Caco-2 (cell line): Measurements from ENCODE around the gene KCNA3. TPM values are rescaled to one million over a fixed set of nuclear protein-coding genes. Genes with fewer than 3 reads are reported as not detected.

Source experiments
- BruUV-seq: library from RNA; stranded (reverse); fragments of 400-500 nt; replicated peaks from 2 replicates; lab custom pipeline; 2021; lab: Mats Ljungman, UMichigan
- CTCF ChIA-PET: fragments of 300-600 bp; sonication (Branson Sonifier 250); formaldehyde crosslinking; loops from one replicate; lab custom pipeline; 2022; ENCODE audit warnings: antibody characterized with exemption; lab: Charles Lee
- POLR2A ChIA-PET: fragments of 300-600 bp; sonication (Branson Sonifier 250); formaldehyde crosslinking; loops from one replicate; lab custom pipeline; 2022; ENCODE audit warnings: antibody characterized with exemption; lab: Charles Lee
- DNase-seq, 2 experiments: peaks; one replicate each; pipeline versions ENCODE4 v3.0.0 to v3.0.0-alpha.2; 2020 to 2022
- H3K27me3 ChIP-seq: replicated peaks from 2 replicates; pipeline ENCODE4 v1.6.0; 2011; ENCODE audit warnings: low read length; ENCODE audit not compliant: control insufficient read depth, insufficient read depth
- H3K36me3 ChIP-seq: 2 replicates; pipeline ENCODE4 v1.5.1; 2011; ENCODE audit warnings: low read length; ENCODE audit not compliant: control insufficient read depth, insufficient read depth
- H3K4me1 ChIP-seq: fragments of 250-450 bp; sonication (Bioruptor Pico); 2 replicates; pipeline ENCODE4 v1.5.1; 2020; ENCODE audit warnings: mild to moderate bottlenecking
- H3K4me3 ChIP-seq: 2 replicates; pipeline ENCODE4 v1.5.1; 2011; ENCODE audit warnings: low read depth, mild to moderate bottlenecking, control low read depth, low read length
- H3K9me3 ChIP-seq: fragments of 250-450 bp; sonication (Bioruptor Pico); 2 replicates; pipeline ENCODE4 v1.5.1; 2020; ENCODE audit warnings: mild to moderate bottlenecking, moderate library complexity
- H3K27ac Mint-ChIP-seq: one replicate; pipeline ENCODE4 v1.8.0; 2022; ENCODE audit warnings: mixed read lengths; ENCODE audit not compliant: unreplicated experiment
- H3K27me3 Mint-ChIP-seq: one replicate; pipeline ENCODE4 v1.8.0; 2022; ENCODE audit warnings: mixed read lengths; ENCODE audit not compliant: insufficient read depth, unreplicated experiment
- H3K36me3 Mint-ChIP-seq: one replicate; pipeline ENCODE4 v1.8.0; 2022; ENCODE audit warnings: mild to moderate bottlenecking, mixed read lengths; ENCODE audit not compliant: insufficient read depth, unreplicated experiment
- H3K4me1 Mint-ChIP-seq: one replicate; pipeline ENCODE4 v1.8.0; 2022; ENCODE audit warnings: low read depth, mixed read lengths; ENCODE audit not compliant: unreplicated experiment
- H3K4me3 Mint-ChIP-seq: one replicate; pipeline ENCODE4 v1.8.0; 2022; ENCODE audit warnings: mild to moderate bottlenecking, moderate library complexity, mixed read lengths; ENCODE audit not compliant: unreplicated experiment
- H3K9me3 Mint-ChIP-seq: one replicate; pipeline ENCODE4 v1.8.0; 2022; ENCODE audit warnings: mixed read lengths; ENCODE audit not compliant: unreplicated experiment
- intact Hi-C: fragments of 100-400 bp; cut with micrococcal nuclease; formaldehyde crosslinking; loops from one replicate; pipeline ENCODE4 v1.10.0; 2022; ENCODE audit not compliant: unreplicated experiment
- total RNA-seq: library from RNA; stranded (reverse); gene quantifications from 2 replicates; pipeline ENCODE4 v1.2.3, GENCODE V29; 2022
- TF ChIP-seq, protein P1 (sequence below), 2 experiments: fragments of 200-600 bp in 1 of 2; IDR thresholded peaks; 1 replicate in 1 of 2; 2 replicates in 1 of 2; pipeline versions ENCODE4 v1.5.1 to v1.8.0; 2011 to 2022; ENCODE audit warnings: antibody characterized with exemption in 1 of 2, control low read depth in 1 of 2, inconsistent platforms in 1 of 2, low read depth in 1 of 2, low read length in 1 of 2, mild to moderate bottlenecking in 1 of 2, moderate library complexity in 1 of 2; ENCODE audit not compliant: insufficient read depth in 1 of 2, severe bottlenecking in 1 of 2, unreplicated experiment in 1 of 2

Gene KCNA3
- total RNA-seq, 1 experiment from 2014 or later: not detected

GRCh38 chr1:110634086-110634454 lies 40.7 kb downstream of the KCNA3 start:
- ChIA-PET CTCF (no interaction called here), POLR2A (no interaction called here)
- H3K27me3 ChIP-seq: no peaks in the 10 kb centered on the region
- Mint-ChIP-seq H3K27me3 (peaks cover 9% of the 10 kb centered on the region), H3K36me3 (no peaks in the 10 kb centered on the region), H3K27ac (no peak overlapping the region), H3K9me3 (no peaks in the 10 kb centered on the region), H3K4me1 (no peaks in the 10 kb centered on the region), H3K4me3 (no peak overlapping the region)
- intact Hi-C loops: no loop called here
- no TSS peak for BruUV-seq
- TF ChIP-seq, protein P1, sequence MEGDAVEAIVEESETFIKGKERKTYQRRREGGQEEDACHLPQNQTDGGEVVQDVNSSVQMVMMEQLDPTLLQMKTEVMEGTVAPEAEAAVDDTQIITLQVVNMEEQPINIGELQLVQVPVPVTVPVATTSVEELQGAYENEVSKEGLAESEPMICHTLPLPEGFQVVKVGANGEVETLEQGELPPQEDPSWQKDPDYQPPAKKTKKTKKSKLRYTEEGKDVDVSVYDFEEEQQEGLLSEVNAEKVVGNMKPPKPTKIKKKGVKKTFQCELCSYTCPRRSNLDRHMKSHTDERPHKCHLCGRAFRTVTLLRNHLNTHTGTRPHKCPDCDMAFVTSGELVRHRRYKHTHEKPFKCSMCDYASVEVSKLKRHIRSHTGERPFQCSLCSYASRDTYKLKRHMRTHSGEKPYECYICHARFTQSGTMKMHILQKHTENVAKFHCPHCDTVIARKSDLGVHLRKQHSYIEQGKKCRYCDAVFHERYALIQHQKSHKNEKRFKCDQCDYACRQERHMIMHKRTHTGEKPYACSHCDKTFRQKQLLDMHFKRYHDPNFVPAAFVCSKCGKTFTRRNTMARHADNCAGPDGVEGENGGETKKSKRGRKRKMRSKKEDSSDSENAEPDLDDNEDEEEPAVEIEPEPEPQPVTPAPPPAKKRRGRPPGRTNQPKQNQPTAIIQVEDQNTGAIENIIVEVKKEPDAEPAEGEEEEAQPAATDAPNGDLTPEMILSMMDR (IDR thresholded peaks at IDR 0.05; ENCODE audit: insufficient read depth in 1 of 2, low read depth in 1 of 2, low read length in 1 of 2, severe bottlenecking in 1 of 2, unreplicated experiment in 1 of 2): no peak
- no peaks in the 10 kb centered on the region for H3K36me3 ChIP-seq
- H3K4me3 ChIP-seq: no peak overlapping the region
- DNase-seq: no peak
- H3K4me1 ChIP-seq: no peaks in the 10 kb centered on the region
- H3K9me3 ChIP-seq: no peaks in the 10 kb centered on the region

- no peaks in the 10 kb centered on the region for H3K4me1 Mint-ChIP-seq
- H3K27me3 Mint-ChIP-seq: peaks cover 9% of the 10 kb centered on the region
- no peaks in the 10 kb centered on the region for H3K9me3 Mint-ChIP-seq
- H3K36me3 Mint-ChIP-seq: no peaks in the 10 kb centered on the region
- DNase-seq: no peak
- H3K27ac Mint-ChIP-seq: no peak overlapping the region
- no TSS peak for BruUV-seq
- H3K36me3 ChIP-seq: no peaks in the 10 kb centered on the region
- ChIA-PET CTCF (no interaction called here), POLR2A (no interaction called here)
- H3K9me3 ChIP-seq: no peaks in the 10 kb centered on the region
- H3K4me1 ChIP-seq: no peaks in the 10 kb centered on the region
- TF ChIP-seq, protein P1 (IDR thresholded peaks at IDR 0.05; ENCODE audit: insufficient read depth in 1 of 2, low read depth in 1 of 2, low read length in 1 of 2, severe bottlenecking in 1 of 2, unreplicated experiment in 1 of 2): no peak
- H3K27me3 ChIP-seq: no peaks in the 10 kb centered on the region
- intact Hi-C loops: no loop called here
- H3K4me3 ChIP-seq: no peak overlapping the region
- H3K4me3 Mint-ChIP-seq: no peak overlapping the region
These were observed 41.1 kb downstream of the KCNA3 start for GRCh38 chr1:110633646-110634030.

- intact Hi-C loops: no loop called here
- H3K36me3 ChIP-seq: no peaks in the 10 kb centered on the region
- Mint-ChIP-seq H3K36me3 (no peaks in the 10 kb centered on the region), H3K9me3 (no peaks in the 10 kb centered on the region), H3K4me3 (no peak overlapping the region), H3K27me3 (peaks cover 12% of the 10 kb centered on the region), H3K27ac (no peak overlapping the region), H3K4me1 (no peaks in the 10 kb centered on the region)
- no TSS peak for BruUV-seq
- no peaks in the 10 kb centered on the region for H3K27me3 ChIP-seq
- ChIA-PET CTCF (no interaction called here), POLR2A (no interaction called here)
- TF ChIP-seq, protein P1 (IDR thresholded peaks at IDR 0.05; ENCODE audit: insufficient read depth in 1 of 2, low read depth in 1 of 2, low read length in 1 of 2, severe bottlenecking in 1 of 2, unreplicated experiment in 1 of 2): no peak
- no peaks in the 10 kb centered on the region for H3K4me1 ChIP-seq
- no peak for DNase-seq
- no peak overlapping the region for H3K4me3 ChIP-seq
- no peaks in the 10 kb centered on the region for H3K9me3 ChIP-seq
These were observed 42.7 kb downstream of the KCNA3 start for GRCh38 chr1:110631836-110632620.
